Heart left ventricle (tissue), 16 donors: ENCODE data around the gene ZCCHC4. TPM values are rescaled to one million over a fixed set of nuclear protein-coding genes. Genes with fewer than 3 reads are reported as not detected.

Experiments used
- ATAC-seq, 4 donors: fragments of 200-7000 bp; cut with Tn5 transposase; one replicate each; pipeline ENCODE4 v1.9.1; 2020 to 2022; ENCODE audit warnings: moderate library complexity in 4 of 4, mild to moderate bottlenecking in 3 of 4, moderate number of reproducible peaks in 1 of 4
- DNase-seq, 5 donors: peaks; one replicate each; pipeline ENCODE4 v3.0.0-alpha.2; 2020
- H3K27ac ChIP-seq, 12 donors: fragments of 200-600 bp; sonication (generic) in 4 of 12; one replicate each; pipeline versions ENCODE4 v1.5.0 to v1.8.0; 2016 to 2022; ENCODE audit warnings: mild to moderate bottlenecking in 2 of 12
- H3K27me3 ChIP-seq, 9 donors: fragments of 200-600 bp; sonication (generic) in 2 of 9; one replicate each; pipeline versions ENCODE4 v1.5.1 to v1.8.0; 2016 to 2022; ENCODE audit warnings: mild to moderate bottlenecking in 3 of 9
- H3K36me3 ChIP-seq, 9 donors: fragments of 200-600 bp; sonication (generic) in 2 of 9; one replicate each; pipeline versions ENCODE4 v1.5.0 to v1.8.0; 2018 to 2022; ENCODE audit warnings: mild to moderate bottlenecking in 2 of 9
- H3K4me1 ChIP-seq, 12 donors: fragments of 200-600 bp; sonication (generic) in 4 of 12; one replicate each; pipeline versions ENCODE4 v1.5.0 to v1.8.0; 2016 to 2022; ENCODE audit warnings: mild to moderate bottlenecking in 3 of 12
- H3K4me3 ChIP-seq, 12 donors: fragments of 200-600 bp; sonication (generic) in 4 of 12; one replicate each; pipeline versions ENCODE4 v1.5.0 to v1.8.0; 2017 to 2022; ENCODE audit warnings: mild to moderate bottlenecking in 9 of 12, moderate library complexity in 4 of 12
- H3K9me3 ChIP-seq, 12 donors: fragments of 200-600 bp; sonication (generic) in 4 of 12; one replicate each; pipeline versions ENCODE4 v1.5.0 to v1.8.0; 2016 to 2022; ENCODE audit warnings: mild to moderate bottlenecking in 1 of 12
- POLR2A ChIP-seq, 2 donors: fragments of 450-650 bp; IDR thresholded peaks; one replicate each; pipeline ENCODE4 v1.6.1; 2017; ENCODE audit warnings: antibody characterized with exemption in 2 of 2, mild to moderate bottlenecking in 2 of 2, moderate library complexity in 2 of 2
- WGBS, 4 donors: extraction: QIAGEN DNeasy Blood & Tissue Kit in 2 of 4; methylation state at CpG; one replicate each; pipeline versions ENCODE4 v1.1.5 to v1.1.7; 2013 to 2018; 5-methylcytosine and 5-hydroxymethylcytosine counted together
- intact Hi-C, 10 donors: fragments of 100-400 bp; cut with DNase I; formaldehyde crosslinking; loops; one replicate each; pipeline versions ENCODE4 v1.11.1 to v1.14.2; 2022
- polyA plus RNA-seq, 2 donors: library from polyadenylated mRNA; stranded (reverse); fragments of 200-250 nt; gene quantifications; one replicate each; pipeline ENCODE4 v1.2.3, GENCODE V29; 2013
- total RNA-seq, 9 donors: library from RNA; depleted of rRNA in 2 of 9; stranded (reverse); fragments of >200 nt in 2 of 9; fragmentation: NEBNext Ultra II Directional in 3 of 9; extraction: Animal tissue kit (Norgen Biotek cat#: 25700) in 3 of 9; gene quantifications; one replicate each; pipeline versions ENCODE4 v1.1.0 to v1.2.4, GENCODE V29; 2016 to 2023
- TF ChIP-seq, protein P1 (sequence below), 12 donors: fragments of 200-600 bp; sonication (generic) in 4 of 12; IDR thresholded peaks; one replicate each; pipeline versions ENCODE4 v1.5.0 to v1.8.0; 2018 to 2022; ENCODE audit warnings: antibody characterized with exemption in 12 of 12, mild to moderate bottlenecking in 5 of 12
- donor health status: ischemic (EF 13 %, LVEDD 7.1; RV severe dilation, severe dysfunction).
- donor health status: healthy with polysubstance abuse.
- donor health status: DM: no; HTN: yes; CAD: no.
- donor health status: DM: no; HTN: no; CAD: no.
- donor health status: ischemic (EF 25% LVEDD 6.9; RV normal size, moderate dysfunction).
- donor health status: ischemic (EF 25% LVEDD 5.7; RV mildly dilated, moderate dysfunction).
- donor health status: healthy.
- donor health status: DM: yes; HTN: yes; CAD: no.
- donor health status: ischemic (EF 35%, LVEDD 5.7; RV mildly dilated, moderate dysfunction).
- donor health status: nonischemic (EF 11% LVEDD 7.7; RV severe dilation, severe dysfunction).
- donor health status: DM: yes; HTN: yes; CAD: no.
- donor health status: PGD.
- donor health status: ischemic (EF 29% LVEDD 5.4; RV normal size, mild dysfunction).
- donor health status: nonischemic (EF 23%, LVEDD 6.1; RV moderate dilation, normal function).

The ZCCHC4 gene
- total and polyA plus RNA-seq, 11 donors, result 5.2 to 9.6 (median 7.3) TPM

DNA sequence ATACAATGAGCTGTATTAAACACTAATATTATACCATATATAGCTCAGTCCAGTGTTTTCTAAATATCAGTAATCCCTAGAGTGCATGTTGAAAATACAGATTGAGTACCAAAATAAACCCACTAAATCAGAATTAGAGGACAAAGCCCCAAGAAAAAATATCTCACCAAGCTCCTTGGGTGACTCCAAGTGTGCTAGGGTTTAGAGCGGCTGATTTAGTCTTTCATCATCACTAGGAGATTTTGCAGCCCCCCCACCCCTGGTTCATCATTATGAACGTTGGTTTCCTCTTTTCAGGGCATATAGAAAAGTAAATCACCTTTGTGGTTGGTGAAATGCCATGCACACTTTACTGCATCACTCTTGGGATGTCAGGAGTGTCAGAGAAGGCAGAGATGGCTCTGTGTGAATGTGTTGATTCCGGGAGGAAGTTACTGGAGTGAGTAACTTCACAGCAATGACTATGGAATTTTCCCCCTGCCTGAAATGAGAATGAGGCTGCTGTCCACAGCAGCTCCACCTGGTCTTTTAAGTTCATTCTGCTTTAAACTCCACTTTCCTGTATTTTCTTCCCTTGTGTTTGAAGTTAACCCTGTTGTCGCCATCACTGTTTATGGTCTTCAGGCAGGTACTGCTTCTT lies 39.3 kb downstream of the ZCCHC4 start:
- intact Hi-C loops, result no loop called here
- ATAC-seq (no peak), DNase-seq (no peak)
- no peaks in the 10 kb centered on the region for H3K27me3 ChIP-seq
- H3K27ac ChIP-seq, result no peak overlapping the region
- no peak overlapping the region for H3K4me3 ChIP-seq
- peaks cover 0 to 48% (median 20%) of the 10 kb centered on the region in 9 donors for H3K36me3 ChIP-seq
- H3K4me1 ChIP-seq, result no peaks in the 10 kb centered on the region
- 83 to 90% (median 87%) methylated on average over 4 of the region's 4 CpGs for WGBS, 4 donors
- no peaks in the 10 kb centered on the region for H3K9me3 ChIP-seq
- TF ChIP-seq, protein P1, sequence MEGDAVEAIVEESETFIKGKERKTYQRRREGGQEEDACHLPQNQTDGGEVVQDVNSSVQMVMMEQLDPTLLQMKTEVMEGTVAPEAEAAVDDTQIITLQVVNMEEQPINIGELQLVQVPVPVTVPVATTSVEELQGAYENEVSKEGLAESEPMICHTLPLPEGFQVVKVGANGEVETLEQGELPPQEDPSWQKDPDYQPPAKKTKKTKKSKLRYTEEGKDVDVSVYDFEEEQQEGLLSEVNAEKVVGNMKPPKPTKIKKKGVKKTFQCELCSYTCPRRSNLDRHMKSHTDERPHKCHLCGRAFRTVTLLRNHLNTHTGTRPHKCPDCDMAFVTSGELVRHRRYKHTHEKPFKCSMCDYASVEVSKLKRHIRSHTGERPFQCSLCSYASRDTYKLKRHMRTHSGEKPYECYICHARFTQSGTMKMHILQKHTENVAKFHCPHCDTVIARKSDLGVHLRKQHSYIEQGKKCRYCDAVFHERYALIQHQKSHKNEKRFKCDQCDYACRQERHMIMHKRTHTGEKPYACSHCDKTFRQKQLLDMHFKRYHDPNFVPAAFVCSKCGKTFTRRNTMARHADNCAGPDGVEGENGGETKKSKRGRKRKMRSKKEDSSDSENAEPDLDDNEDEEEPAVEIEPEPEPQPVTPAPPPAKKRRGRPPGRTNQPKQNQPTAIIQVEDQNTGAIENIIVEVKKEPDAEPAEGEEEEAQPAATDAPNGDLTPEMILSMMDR (IDR thresholded peaks at IDR 0.05), result no peak
- TF ChIP-seq POLR2A (IDR thresholded peaks at IDR 0.05), result no peak

DNA sequence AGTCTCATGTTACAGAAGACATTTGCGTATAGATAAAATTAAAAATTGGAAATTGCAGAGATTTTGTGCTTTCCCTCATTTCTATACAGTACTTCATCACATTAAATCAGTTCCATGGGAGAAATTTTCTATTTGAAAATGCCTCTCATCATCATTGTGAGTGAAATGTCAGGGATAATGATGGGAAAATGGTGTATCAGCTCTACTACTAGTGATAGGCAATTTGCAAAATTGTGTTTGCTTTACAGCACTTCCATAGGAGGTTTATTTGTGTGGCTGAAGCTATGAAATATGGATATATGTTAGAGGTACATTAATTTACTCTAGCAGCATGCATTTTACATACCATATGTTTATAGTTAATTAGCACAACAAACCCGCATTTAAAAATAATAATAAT lies 43.5 kb downstream of the ZCCHC4 start:
- Histone ChIP-seq H3K27me3 (no peaks in the 10 kb centered on the region), H3K36me3 (peaks cover 0 to 25% (median 8%) of the 10 kb centered on the region in 9 donors), H3K4me3 (no peak overlapping the region), H3K4me1 (no peaks in the 10 kb centered on the region), H3K9me3 (no peaks in the 10 kb centered on the region), H3K27ac (no peak overlapping the region)
- DNase-seq (no peak), ATAC-seq (no peak)
- TF ChIP-seq, protein P1 (IDR thresholded peaks at IDR 0.05), result no peak
- TF ChIP-seq POLR2A (IDR thresholded peaks at IDR 0.05), result no peak
- intact Hi-C loops, result no loop called here
- WGBS, 4 donors, result 96 to 99% (median 98%) methylated on average over 2 of the region's 2 CpGs

DNA sequence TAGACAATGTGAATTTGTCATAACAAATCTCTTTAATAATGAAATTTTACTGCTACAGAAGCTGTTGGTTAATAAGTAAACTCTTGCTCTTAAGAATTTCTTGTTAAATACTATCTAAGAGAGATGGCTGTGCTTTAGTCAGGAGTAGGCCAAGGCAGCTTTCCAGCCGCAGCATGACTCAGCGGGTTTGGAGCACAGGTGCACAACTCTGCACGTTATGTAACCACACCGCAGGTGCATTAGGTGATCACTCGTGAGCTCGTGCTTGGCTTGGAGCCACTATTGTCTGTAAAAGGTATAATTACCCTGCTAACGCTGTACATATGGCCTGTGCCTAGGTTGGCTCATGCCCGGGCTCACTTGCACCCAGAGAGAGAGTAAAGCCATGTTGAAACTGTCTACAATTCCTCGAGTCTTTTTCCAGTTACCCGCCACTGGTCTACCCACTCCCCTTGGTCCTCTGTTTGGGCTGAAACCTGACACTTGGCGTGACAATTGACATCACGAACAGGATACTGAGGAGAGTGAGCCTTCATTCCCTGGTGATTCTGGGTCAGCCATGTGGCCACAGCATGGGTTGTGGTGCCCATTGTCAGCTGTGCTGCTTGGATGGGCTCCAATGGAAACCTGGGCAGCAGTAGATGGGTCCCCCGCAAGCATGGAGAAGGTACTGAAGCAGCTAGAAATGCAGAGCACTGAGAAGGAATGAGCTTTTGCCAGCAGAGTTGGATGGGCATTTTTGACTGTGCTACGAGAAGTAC lies 46.1 kb downstream of the ZCCHC4 start:
- DNase-seq, result no peak
- WGBS, 4 donors, result 81 to 95% (median 88%) methylated on average over 14 of the region's 14 CpGs
- H3K27me3 ChIP-seq, result no peaks in the 10 kb centered on the region

DNA sequence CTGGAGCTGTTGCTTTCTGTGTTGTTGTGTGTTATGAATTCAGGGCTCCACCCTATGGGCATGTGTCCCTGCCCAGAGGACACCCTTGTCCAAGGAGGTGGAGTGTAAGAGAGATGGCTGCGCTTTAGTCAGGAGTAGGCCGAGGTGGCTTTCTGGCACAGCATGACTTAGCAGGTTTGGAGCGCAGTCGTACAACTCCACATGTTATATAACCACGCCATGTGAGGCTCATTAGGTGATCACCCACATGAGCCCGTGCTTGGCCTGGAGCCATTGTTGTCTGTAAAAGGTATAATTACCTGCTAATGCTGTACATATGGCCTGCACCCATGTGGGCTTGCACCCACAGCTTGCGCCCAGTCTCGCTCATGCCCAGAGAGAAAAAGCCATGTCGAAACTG lies 48.7 kb downstream of the ZCCHC4 start:
- ATAC-seq, result no peak
- peaks cover 0 to 44% (median 16%) of the 10 kb centered on the region in 9 donors for H3K36me3 ChIP-seq
- 93 to 99% (median 98%) methylated on average over 9 of the region's 9 CpGs for WGBS, 4 donors

More for the DNA sequence above, 46.1 kb downstream of the ZCCHC4 start:
- TF ChIP-seq, protein P1 (IDR thresholded peaks at IDR 0.05), result no peak
- no peak for TF ChIP-seq POLR2A (IDR thresholded peaks at IDR 0.05)
- intact Hi-C loops, result no loop called here
- ATAC-seq, result peak in 1 of 4 donors; percentile 20
- Histone ChIP-seq H3K9me3 (no peaks in the 10 kb centered on the region), H3K27ac (no peak overlapping the region), H3K4me3 (no peak overlapping the region), H3K4me1 (no peaks in the 10 kb centered on the region), H3K36me3 (peaks cover 0 to 23% (median 4%) of the 10 kb centered on the region in 9 donors)

More for the DNA sequence above, 48.7 kb downstream of the ZCCHC4 start:
- intact Hi-C loops, result loop anchor here in 5 of 10 donors (10.0 kb wide), 4 partner anchors 176 to 376 kb away; partner anchors contain the start of gene SEPSECS (in 1 of the 5)
- Histone ChIP-seq H3K27ac (no peak overlapping the region), H3K4me1 (no peaks in the 10 kb centered on the region), H3K4me3 (no peak overlapping the region), H3K9me3 (no peaks in the 10 kb centered on the region), H3K27me3 (no peaks in the 10 kb centered on the region)
- TF ChIP-seq, protein P1 (IDR thresholded peaks at IDR 0.05), result no peak
- DNase-seq, result no peak
